NCI-H446 (cell line): ENCODE results near the gene FAM241B.

Source experiments
- DNase-seq, 2 experiments: peaks; one replicate each; lab custom pipeline; 2025; lab: John Stamatoyannopoulos, UW

Gene FAM241B

DNA sequence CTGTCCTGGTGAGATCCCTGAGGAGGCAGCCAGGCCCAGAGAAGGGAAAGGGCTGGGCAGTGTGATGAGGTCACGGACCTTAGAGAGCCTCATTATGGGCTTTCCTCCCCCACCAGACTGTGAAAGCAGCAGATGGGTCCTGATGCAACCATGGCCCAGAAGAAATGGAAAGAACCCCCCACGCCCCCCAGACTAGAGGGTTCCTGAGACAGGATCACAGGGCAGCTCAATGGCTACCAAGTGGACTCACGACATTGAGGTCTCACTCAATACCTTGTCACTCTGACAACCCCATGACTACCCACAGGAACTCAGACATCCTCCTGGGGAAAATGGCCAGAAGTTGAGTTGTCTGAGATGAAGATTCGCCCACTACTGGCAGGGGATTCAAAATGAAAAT lies 36.7 kb downstream of the FAM241B start:
- DNase-seq = no peak

DNA sequence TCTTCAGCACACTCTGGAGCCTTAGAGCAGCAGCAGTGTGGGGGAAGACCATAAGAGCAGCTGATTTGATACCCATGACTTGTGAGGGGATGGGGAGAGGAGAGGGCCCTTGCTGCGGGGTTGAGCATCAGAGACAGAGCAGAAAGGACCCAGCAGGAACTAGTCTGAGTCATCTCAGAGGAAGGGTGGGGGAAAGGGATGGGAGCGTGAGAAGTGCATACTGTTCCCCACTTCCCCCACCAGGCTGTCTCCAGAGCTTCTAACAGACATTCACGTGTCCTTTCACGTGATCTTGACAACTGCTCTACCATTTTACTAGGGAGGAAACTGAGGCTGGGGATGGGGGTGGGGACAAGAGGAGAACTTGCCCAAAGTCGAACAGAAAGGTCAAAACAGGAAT lies 38.7 kb downstream of the FAM241B start:
- no peak for DNase-seq

GRCh38 chr10:69669409-69669808 lies 39.4 kb downstream of the FAM241B start:
- DNase-seq = no peak

GRCh38 chr10:69673521-69673920 lies 43.5 kb downstream of the FAM241B start:
- DNase-seq = no peak

DNA sequence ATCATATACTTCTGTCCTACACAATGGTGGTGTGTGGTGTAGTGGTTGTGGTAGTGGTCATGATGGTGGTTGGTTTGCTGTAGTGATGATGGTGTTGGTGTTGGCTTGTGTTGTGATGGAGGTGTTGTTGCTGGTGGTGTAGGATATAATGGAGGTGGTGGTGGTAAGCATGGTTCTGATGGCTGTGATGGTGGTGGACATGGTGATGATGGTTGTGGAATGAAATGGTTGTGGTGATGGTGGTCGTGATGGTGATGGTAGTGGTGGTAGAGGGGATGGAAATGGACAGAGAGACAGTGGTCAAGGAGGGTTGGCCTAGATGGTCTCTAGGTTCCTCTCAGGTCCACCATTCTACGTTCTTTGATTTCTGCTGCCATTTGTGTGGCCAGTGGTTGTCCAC lies 44.7 kb downstream of the FAM241B start:
- no peak for DNase-seq

- no peak for DNase-seq
These were observed 46.3 kb downstream of the FAM241B start for GRCh38 chr10:69676301-69676700.

- DNase-seq = no peak
These were observed 48.1 kb downstream of the FAM241B start for GRCh38 chr10:69677985-69678654.

- DNase-seq = no peak
These were observed 49.7 kb downstream of the FAM241B start for GRCh38 chr10:69679736-69680135.

- DNase-seq = no peak
These were observed 50.6 kb downstream of the FAM241B start for GRCh38 chr10:69680610-69681009.

GRCh38 chr10:69681436-69681835 lies 51.4 kb downstream of the FAM241B start:
- DNase-seq = no peak

GRCh38 chr10:69682955-69683474 lies 53.0 kb downstream of the FAM241B start:
- no peak for DNase-seq
